ENCODE measurements around the gene STAT5B.
"Not testable (repeated sequence)": the region's sequence is repeated elsewhere in the genome, so short reads cannot be mapped to it uniquely, and the experiment has no call there.

Gene STAT5B

DNA sequence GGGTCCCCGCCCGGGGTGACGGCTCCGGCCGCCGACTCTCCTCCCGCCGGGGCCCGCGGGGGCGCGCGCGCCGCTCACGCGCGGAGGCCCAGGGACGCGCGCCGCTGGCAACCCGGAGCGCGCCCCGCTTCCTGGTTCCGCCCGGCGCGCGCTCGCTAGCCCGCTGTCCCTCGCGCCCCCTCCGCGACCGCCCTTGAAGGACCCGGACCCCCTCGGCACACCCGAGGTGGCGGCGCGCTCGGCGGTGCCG lies at the start of gene STAT5B:
Gene STAT5B (minus strand): TSS at position 33 of the 250 bp plus-strand sequence. CDS start 44,264 bp downstream, outside the sequence.
- peak; percentile 50 to 53 for DNase-seq

DNA sequence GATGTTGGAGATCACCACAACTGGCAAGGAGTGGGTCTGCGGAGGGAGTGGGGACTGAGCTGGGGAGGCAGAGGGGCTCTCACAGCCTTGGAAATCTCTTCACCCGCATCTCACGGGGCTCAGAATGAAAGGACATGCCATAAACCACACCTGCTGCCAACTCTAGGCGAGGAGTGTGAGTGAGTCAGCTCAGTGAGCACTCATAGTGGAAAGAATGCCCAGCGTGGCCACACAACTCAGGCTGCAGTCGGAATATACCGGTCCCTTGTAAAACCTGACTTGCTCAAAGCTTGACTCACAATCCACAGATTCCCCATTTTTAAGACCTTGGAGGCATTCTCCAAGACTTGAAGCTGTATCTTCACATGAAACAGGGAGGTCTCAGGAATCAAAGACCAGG lies 48.8 kb upstream of the STAT5B start:
- no peak for DNase-seq

DNA sequence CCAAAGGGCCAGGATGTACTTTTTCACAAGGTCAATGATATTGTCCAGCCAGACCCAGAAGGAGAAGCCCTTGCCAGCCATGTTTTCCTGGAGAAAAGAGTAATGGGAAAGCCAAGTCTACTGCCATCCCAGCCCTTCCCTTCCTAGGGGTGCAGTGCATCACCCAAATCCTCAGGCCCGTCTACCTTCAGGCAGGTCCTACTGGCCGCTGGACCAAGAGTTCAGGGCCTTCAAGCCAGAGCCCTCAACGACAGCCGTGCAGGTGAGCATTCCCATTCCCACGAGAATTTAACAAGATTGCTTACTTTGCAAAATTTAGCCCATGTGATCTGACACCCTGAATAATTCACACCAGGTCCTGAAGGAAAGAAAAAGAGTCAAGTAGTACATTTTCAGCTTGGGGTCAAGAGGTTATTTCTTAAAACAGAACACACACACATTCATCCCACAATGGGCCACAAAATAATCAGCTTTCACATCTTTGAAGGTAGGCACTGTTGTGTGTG lies 47.1 kb upstream of the STAT5B start:
- DNase-seq: no peak

DNA sequence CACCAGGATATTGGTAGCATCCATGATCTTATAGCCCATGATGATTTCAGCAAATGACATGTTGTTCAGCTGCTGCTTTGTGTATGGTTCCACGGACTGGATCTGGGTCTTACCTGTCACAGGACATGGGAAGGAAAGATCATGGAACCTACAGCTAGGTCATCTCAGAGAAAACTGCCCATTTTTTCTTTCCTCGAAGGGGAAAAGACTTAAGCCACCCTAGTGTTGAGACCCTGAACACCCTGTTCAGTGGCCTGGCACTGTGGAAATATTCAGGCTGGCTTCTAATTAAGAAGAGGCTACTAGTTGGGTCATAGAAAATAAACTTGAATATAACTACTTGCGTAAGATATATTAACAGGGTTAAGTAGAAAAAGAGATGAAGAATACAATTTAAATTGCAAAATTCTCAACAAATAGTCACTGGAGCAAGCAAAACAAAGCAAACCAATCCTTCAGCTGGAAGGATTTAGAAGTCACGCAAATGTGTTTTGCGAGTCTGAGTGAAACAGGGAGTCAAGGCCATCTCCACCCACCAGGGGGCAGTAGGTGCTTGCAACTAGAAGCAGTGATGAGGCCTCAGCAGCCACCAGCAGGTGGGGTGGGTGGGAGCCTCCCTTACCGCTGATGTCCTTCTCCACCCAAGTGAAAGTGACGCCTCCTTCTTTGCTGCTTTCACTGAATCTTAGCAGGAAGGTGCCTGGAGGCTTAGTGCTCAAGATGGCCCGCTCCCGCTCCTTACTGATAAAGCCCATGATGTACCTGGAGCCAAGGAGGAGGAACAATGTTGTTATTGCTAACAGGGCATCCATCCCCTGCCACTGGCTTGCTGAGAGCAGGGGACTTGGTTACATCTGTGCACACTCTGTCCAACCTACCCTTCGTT lies 46.4 kb upstream of the STAT5B start:
- DNase-seq: peak; percentile 91 to 94

DNA sequence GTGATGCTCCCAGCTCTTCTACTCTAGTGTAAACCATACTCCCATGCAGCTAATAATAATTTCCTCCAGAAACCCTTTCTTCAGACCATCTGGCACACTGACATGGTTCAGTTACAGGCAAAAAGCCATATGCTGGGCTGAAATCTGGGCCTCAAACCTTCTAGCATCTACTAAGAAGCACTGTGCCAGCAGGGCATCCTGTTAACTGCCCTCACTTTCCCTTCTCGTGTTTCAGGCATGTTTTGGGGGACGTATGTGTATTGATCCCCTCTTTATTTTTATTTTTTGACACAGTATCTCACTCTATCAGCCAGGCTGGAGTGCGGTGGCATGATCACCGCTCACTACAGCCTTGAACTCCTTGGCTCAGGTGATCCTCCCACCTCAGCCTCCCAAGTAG lies 45.4 kb upstream of the STAT5B start:
- no peak for DNase-seq

DNA sequence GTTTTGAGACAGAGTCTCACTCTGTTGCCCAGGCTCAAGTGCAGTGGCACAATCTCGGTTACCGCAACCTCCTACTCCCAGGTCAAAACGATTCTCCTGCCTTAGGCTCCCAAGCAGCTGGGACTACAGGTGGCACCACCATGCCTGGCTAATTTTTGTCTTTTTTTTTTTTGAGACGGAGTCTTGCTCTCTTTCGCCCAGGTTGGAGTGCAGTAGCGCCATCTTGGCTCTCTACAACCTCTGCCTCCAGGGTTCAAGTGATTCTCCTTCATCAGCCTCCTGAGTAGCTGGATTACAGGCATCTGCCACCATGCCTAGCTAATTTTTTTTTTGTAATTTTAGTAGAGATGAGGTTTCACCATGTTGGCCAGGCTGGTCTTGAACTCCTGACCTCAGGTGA lies 41.8 kb upstream of the STAT5B start:
- not testable (repeated sequence) for DNase-seq

DNA sequence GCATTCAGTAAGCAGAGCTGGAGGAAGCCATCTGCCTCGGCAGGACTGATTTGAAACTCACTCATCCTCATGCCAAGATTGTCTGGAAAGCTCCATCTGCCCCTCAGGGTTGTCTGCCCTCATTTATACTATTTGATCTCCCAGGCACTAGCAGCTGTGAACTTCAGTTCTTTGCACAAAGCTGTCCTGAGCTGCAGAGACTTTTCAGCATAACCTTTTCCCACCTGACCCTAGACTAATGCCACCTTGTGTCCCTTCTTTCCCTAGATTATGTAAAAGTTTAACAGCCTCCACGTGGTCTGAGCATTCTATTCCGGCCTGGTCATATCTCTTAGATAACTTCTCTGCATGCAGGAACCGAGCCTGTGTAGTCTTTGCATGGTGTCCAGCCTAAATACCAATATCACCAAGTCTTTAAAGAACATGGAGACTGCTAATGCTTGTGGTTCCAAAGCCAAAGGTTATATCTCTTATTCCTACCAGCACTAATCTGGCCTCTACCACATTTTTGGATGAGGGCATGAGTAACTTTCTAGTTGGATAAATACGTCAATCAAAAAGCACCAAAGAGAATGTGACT lies 41.2 kb upstream of the STAT5B start:
- DNase-seq: no peak

DNA sequence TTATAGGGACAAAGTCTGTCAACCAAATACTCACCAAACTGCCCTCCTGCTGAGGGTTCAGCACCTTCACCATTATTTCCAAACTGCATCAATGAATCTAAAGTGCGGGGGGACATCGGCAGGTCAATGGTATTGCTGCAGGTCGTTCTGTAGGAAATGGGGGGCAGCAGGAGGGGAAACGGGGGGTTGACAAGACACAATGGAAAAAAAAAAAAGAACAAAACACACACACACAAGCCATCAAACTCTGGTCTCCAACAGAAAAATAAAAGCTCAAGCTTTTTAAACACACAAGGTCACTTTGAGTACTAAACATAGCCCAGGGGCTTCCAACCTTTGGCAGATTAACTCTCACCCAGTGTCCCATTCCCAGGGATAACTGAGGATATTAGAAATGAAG lies 40.6 kb upstream of the STAT5B start:
- DNase-seq: no peak

DNA sequence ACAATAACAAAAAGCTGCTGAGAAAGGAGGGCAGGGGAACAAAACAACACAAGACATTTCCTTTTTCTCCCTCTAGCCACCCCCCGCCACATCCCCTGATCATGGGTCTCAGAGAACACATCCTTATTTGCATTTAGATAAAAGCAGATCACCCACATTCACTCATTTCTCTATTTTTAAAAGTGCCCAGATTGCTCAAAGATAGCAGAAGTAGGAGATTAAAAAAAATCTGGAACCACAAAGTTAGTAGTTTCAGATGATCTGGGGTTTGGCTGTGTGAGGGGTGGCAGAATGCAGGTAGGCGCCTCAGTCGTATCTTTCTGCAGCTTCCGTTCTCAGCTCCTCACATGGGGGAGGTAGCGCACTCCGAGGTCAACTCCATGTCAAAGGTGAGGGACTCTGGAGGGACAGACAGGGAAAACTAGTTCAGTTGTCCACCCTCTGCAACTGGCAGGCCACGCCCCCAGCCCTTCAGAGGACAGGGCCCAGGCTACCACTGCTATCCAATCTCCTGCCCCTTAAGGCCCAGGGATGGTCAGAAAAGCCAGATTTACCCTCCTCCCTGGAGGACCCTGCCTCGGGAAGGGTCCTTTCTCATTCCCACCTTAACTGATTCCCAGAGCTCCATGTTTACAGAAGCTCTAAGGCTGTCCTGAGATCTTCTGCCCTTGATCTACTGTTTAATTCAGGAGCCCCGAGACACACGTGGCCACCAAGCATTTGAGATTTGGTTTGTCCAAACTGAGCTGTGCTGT lies 39.4 kb upstream of the STAT5B start:
- peak in 1 of 2 experiments; percentile 16 for DNase-seq

DNA sequence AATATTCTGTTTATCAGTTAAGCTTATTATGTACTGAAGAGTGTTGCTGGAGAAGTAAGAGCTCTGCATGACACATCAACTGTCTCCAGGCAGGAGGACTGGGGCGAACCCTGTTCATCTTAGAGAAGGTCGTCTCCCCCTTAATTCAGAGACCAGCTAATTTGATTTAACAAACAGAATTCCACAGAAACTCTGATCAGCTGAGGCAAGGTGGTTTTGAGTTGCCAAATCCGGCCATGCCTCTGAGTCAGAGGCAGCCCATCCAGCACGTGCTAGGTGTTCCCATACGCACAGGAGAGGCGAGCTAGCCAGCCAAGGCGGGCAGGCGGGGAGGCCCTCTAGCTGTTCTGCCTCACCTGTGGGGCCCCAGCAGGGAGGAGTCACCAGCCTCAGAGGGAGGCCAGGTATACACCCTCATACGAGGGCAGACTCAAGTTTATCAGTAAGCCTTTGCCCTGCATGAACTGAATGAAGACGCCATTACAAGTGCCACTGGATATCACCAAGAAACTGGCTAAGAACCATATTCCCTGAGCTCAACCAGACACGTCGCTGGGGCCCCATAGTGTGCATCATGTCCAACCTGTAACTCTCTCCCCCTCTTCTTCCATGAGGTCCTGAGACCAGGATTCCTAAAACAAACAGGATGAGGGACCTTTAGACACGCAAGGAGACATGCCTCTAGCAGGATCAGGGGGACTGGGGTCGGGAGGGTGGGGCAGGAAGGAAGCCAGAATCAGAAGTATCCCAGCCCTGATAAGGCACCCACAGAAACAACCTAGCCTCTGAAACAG lies 37.8 kb upstream of the STAT5B start:
- no peak for DNase-seq

DNA sequence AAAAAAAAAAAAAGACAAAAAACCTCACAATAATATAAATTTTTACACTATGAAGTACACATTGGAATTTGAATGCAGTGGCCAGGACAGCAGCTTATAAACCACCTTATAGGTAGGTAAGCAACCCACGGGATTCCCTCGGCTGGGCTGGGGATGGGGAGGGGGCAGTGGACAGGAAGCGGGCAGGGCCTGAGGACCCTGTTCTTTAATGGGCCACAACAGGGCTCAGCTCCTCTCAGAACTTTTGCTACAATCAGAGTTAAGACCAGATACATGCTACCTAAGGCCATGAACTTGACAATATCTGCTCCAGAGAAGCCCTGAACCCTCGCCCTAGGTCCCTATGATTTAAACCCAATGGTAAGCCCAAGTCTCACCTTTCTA lies 37.2 kb upstream of the STAT5B start:
- DNase-seq: no peak

DNA sequence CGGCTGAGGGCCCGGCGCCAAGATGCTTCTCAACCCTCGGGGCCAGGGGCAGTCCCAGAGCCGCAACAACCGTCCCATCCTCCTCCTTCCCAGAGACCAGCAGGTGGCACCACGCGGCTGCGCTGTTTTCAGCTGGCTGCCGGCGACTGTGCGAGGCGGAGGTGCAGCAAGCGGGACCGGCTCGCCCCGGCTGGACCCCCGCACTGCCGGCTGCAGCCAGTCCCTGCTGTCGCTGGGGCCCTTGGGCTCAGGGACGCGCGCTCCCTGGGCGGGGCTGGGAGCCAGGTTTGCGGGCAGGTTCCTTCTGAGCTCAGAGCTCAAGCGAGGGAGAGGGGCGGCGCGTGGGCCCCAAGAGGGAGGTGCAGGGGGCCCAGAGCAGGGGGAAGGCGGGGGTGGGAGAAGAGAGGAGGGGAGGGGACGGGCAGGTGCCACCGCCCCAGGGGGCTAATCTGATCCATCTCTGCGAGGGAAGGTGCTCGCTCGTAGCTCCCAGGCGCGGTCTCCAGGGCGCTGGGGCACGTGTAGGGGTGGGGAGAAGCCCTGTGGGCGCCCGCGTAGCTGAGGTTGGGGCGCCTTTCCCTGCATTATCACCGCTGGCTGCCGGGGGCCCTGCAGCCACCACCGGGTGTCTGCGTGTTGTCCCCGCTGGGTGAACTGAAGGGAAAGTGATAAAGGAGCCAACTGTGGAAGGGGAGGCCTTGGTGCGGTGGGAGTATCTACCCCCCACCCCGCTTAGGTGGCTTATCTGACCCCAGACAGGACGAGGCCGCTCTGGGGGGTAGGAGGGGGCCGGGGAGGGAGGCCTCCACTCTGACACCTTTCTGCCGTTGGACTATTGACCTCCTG lies 36.3 kb upstream of the STAT5B start:
- DNase-seq: peak; percentile 77 to 80

DNA sequence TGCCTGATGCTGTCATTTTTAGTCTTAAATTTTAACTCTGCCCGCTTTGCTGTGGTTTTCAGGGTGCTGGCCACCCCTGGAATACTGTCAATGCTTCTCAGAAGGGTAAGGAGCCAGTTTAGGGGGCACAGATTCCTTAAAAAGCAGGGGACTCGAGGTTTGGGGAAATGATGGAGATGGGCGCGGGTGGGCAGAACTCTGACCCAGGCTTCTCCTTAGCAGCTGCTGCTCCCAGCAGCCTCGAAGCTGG lies 35.8 kb upstream of the STAT5B start:
- no peak for DNase-seq

DNA sequence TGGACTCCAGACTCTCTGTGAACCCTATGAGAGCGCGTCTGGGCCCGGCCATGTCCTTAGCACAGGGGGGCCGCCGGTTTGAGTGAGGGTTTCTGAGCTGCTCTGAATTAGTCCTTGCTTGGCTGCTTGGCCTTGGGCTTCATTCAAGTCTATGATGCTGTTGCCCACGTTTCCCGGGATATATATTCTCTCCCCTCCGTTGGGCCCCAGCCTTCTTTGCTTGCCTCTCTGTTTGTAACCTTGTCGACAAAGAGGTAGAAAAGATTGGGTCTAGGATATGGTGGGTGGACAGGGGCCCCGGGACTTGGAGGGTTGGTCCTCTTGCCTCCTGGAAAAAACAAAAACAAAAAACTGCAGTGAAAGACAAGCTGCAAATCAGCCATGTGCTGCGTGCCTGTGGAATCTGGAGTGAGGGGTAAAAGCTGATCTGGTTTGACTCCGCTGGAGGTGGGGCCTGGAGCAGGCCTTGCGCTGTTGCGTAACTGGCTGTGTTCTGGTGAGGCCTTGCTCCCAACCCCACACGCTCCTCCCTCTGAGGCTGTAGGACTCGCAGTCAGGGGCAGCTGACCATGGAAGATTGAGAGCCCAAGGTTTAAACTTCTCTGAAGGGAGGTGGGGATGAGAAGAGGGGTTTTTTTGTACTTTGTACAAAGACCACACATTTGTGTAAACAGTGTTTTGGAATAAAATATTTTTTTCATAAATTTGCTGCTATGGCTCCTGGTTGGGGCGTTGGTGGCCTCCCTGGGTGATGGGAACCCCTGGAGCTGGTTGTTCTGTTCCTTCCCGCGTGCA lies 35.2 kb upstream of the STAT5B start:
- peak; percentile 75 to 87 for DNase-seq

DNA sequence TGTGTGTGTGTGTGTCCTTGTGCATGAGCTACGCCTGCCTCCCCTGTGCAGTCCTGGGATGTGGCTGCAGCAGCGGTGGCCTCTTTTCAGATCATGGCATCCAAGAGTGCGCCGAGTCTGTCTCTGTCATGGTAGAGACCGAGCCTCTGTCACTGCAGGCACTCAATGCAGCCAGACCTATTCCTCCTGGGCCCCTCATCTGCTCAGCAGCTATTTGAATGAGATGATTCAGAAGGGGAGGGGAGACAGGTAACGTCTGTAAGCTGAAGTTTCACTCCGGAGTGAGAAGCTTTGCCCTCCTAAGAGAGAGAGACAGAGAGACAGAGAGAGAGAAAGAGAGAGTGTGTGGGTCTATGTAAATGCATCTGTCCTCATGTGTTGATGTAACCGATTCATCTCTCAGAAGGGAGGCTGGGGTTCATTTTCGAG lies 34.6 kb upstream of the STAT5B start:
- no peak for DNase-seq

DNA sequence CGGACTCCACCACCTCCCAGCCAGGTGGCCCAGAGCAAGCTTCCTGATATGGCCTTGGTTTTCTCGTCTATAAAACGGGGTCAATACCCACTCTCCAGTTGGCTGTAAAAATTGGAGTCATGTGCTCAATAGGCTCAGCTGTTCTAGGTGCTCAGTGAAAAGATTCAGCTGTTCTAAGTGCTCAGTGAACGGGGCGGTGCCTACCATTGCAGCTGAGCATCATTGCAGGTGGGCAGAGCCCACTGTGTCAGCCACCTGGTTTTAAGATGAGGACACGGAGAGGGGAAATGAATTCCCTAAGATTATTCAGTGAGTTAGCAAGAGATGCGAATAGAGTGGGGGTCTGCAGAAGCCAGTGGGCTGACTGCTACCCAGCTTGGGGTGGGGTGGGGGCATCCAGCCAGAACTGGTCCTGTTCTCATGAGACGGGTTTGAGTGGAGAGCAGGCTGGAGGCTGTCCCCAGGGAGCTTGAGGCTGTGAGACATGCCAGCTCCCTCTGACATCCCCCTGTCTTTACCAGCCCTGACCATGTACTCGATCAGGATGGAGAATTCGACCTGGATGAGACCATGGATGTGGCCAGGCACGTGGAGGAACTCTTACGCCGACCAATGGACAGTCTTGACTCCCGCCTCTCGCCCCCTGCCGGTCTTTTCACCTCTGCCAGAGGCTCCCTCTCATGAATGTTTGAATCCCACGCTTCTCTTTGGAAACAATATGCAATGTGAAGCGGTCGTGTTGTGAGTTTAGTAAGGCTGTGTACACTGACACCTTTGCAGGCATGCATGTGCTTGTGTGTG lies 34.0 kb upstream of the STAT5B start:
- DNase-seq: no peak

DNA sequence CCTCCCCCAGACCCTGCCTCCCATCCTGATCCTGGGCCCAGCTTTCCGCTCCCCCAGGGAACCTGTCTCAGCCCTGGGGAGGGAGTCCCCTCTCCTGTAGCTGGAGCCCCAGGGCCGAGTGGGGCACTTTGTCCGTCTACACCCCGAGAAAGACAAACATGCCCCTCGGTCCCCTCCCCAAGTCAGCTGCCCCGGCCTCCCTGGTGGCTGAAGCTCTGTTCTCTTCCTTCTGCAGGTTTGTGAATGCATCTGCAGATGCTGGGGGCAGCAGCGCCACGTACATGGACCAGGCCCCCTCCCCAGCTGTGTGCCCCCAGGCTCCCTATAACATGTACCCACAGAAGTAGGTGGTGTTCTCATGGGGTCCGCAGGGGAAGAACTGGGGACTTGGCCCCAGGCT lies 33.0 kb upstream of the STAT5B start:
- DNase-seq: no peak

DNA sequence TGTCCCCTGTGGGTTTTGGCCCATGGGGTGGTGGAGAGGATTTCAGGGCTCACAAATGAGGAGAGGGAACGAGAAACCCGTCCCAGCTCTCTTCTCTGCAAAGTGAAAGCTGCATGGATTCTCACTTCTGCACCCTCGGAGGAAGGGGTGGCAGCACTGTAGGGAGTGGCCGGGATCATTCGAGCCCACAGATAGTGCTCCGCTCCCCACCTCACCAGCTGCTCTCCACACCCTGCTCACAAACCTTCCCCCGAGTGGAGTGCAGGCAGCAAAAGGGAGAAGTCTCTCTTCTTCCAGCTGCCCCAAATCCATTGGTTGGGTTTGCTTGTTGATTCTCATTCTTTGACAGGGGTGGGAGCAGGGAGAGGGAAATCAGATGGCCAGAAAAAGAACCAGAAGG lies 32.3 kb upstream of the STAT5B start:
- DNase-seq: no peak

DNA sequence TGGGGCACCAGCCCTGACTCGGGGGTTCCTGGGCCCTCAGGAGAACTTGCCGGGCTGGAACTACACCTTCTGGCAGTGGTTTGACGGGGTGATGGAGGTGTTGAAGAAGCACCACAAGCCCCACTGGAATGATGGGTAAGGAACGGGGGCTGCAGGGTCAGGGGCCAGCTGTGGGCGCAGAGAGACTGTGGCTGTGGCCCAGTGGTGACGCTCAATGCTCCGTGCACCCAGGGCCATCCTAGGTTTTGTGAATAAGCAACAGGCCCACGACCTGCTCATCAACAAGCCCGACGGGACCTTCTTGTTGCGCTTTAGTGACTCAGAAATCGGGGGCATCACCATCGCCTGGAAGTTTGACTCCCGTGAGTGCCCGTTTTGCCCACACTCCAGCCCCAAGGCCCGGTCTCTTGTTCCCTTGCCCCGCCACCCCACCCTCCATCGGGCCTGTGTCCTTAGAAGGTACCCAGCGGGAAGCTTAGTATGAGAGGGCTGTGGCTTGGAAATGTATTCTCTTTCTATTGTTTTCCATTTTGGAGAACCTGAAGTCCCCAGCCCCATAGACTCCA lies 31.3 kb upstream of the STAT5B start:
- DNase-seq: no peak

DNA sequence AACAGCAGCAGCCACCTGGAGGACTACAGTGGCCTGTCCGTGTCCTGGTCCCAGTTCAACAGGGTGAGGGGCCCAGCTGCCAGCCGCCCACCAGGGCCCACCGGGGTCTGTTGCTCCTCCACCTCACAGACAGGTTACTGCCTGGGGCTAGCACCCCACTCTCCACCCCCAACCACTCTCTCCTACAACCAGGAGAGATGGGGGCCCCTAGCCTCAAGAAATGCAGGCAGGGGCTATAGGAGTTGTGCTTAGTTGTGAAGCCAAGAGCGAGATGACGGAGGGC lies 30.1 kb upstream of the STAT5B start:
- no peak for DNase-seq
